DOHH2 (cell line): ENCODE data around the gene CIDEA.

Experiments used
- CTCF ChIP-seq: fragments of 200-600 bp; sonication (generic); IDR thresholded peaks from one replicate; pipeline ENCODE4 v1.5.1; 2014; ENCODE audit warnings: antibody characterized with exemption, mild to moderate bottlenecking, low read depth, low read length; ENCODE audit not compliant: poor library complexity, severe bottlenecking
- EZH2phosphoT487 ChIP-seq: fragments of 200-600 bp; sonication (generic); IDR thresholded peaks from 2 replicates; pipeline ENCODE4 v1.6.1; 2017; ENCODE audit warnings: borderline replicate concordance, mild to moderate bottlenecking, antibody characterized with exemption, low read length, moderate library complexity, mixed read lengths

DNA sequence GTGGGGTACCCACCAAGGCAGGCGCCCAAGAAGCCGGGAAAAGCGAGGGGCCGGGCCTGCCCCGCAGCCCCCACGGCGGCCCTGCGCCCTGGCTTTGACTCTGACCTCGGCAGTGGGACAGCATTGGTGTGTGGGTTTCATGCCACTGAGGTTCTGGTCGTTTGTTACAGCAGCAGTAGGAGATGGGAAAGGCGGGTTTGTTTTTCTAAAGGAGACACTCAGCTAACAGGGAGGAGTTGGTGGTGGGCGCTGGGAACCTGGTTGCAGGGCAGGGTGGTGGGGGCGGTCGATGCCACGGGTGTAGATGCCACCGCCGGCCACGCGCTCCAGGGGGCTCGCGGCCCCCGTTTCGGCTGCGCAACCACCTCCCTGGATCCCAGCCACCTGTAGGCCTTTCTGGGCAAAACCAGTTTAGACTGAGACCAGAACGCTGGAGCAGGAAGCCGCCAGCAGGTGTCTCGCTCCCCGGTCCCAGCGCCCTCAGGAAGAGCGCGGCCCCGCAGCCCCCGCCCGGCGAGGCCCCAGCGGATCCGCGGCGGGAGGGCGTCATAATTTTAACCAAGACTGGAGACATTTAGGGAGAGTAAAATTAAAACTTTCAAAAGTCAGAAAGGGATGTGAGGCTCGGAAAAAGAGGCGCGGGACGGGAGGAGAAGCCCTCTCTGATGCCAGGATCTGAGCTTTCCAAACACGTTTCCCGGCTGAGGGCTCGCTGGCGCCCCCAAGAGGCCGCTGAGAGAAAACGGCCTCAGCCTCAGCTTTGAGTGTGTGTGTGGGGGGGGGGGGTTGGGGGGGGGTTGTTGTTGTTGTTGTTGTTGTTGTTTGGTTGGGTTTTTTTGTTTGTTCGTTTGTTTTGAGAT is 17.4 kb downstream of the CIDEA start:
- TF ChIP-seq CTCF, result peak; percentile 75
- no peak for TF ChIP-seq EZH2phosphoT487
